GM23338 (cell line): ENCODE results near the gene RAD51B. TPM values are rescaled to one million over a fixed set of nuclear protein-coding genes. Genes with fewer than 3 reads are reported as not detected.

ENCODE experiments used
- ATAC-seq: fragments of 200-7000 bp; cut with Tn5 transposase; 3 replicates; pipeline ENCODE4 v1.9.1; 2020
- DNase-seq: peaks from one replicate; pipeline ENCODE4 v3.0.0-alpha.2; 2015; ENCODE audit warnings: low spot score
- H2AFZ ChIP-seq: fragments of 200-600 bp; sonication (generic); 2 replicates; pipeline ENCODE4 v1.8.0; 2016; ENCODE audit warnings: antibody characterized with exemption, mild to moderate bottlenecking, moderate library complexity
- H3F3A ChIP-seq: fragments of 200-600 bp; sonication (generic); replicated peaks from 2 replicates; pipeline ENCODE4 v1.8.0; 2017; ENCODE audit warnings: antibody characterized with exemption, mixed run types, low read depth
- H3K27ac ChIP-seq: fragments of 200-600 bp; sonication (generic); 2 replicates; pipeline ENCODE4 v1.6.1; 2016; ENCODE audit warnings: low read depth
- H3K27me3 ChIP-seq: fragments of 200-600 bp; sonication (generic); 2 replicates; pipeline ENCODE4 v1.8.0; 2016; ENCODE audit warnings: mild to moderate bottlenecking, mixed run types, moderate library complexity; ENCODE audit not compliant: insufficient read depth
- H3K36me3 ChIP-seq: fragments of 200-600 bp; sonication (generic); 2 replicates; pipeline ENCODE4 v1.8.0; 2016; ENCODE audit warnings: mild to moderate bottlenecking; ENCODE audit not compliant: insufficient read depth
- H3K4me1 ChIP-seq: fragments of 200-600 bp; sonication (generic); 2 replicates; pipeline ENCODE4 v1.8.0; 2016; ENCODE audit warnings: mild to moderate bottlenecking, moderate library complexity; ENCODE audit not compliant: insufficient read depth
- H3K4me2 ChIP-seq: fragments of 200-600 bp; sonication (generic); 2 replicates; pipeline ENCODE4 v1.7.1; 2017; ENCODE audit warnings: mixed run types
- H3K4me3 ChIP-seq: fragments of 200-600 bp; sonication (generic); 2 replicates; pipeline ENCODE4 v1.6.1; 2016; ENCODE audit warnings: mixed run types
- H3K79me2 ChIP-seq: fragments of 200-600 bp; sonication (generic); replicated peaks from 2 replicates; pipeline ENCODE4 v1.8.0; 2017; ENCODE audit warnings: mild to moderate bottlenecking; ENCODE audit not compliant: insufficient read depth
- H3K9me2 ChIP-seq: fragments of 200-600 bp; sonication (generic); 2 replicates; pipeline ENCODE4 v1.8.0; 2017; ENCODE audit not compliant: insufficient read depth
- H4K20me1 ChIP-seq: fragments of 200-600 bp; sonication (generic); replicated peaks from 2 replicates; pipeline ENCODE4 v1.8.0; 2017; ENCODE audit warnings: mild to moderate bottlenecking; ENCODE audit not compliant: insufficient read depth
- H3K27ac Mint-ChIP-seq: 2 replicates; pipeline ENCODE4 v1.8.0; 2020; ENCODE audit warnings: inconsistent platforms, mild to moderate bottlenecking, moderate library complexity, mixed read lengths
- H3K27me3 Mint-ChIP-seq: 3 replicates; pipeline ENCODE4 v1.8.0; 2022; ENCODE audit warnings: low read depth, mild to moderate bottlenecking, moderate library complexity, mixed read lengths, inconsistent platforms; ENCODE audit not compliant: insufficient read depth, poor library complexity
- H3K36me3 Mint-ChIP-seq: 3 replicates; pipeline ENCODE4 v1.8.0; 2021; ENCODE audit warnings: low read depth, mild to moderate bottlenecking, inconsistent platforms, moderate library complexity, mixed read lengths
- H3K4me1 Mint-ChIP-seq: 3 replicates; pipeline ENCODE4 v1.8.0; 2020; ENCODE audit warnings: mild to moderate bottlenecking, inconsistent platforms, mixed read lengths
- H3K4me3 Mint-ChIP-seq: 3 replicates; pipeline ENCODE4 v1.8.0; 2021; ENCODE audit warnings: moderate library complexity, mild to moderate bottlenecking, inconsistent platforms, mixed read lengths
- H3K9me3 Mint-ChIP-seq: 3 replicates; pipeline ENCODE4 v1.8.0; 2020; ENCODE audit warnings: moderate library complexity, mild to moderate bottlenecking, inconsistent platforms, mixed read lengths
- CREB1 ChIP-seq: fragments of 250-450 bp; sonication (Bioruptor Pico); IDR thresholded peaks from 2 replicates; pipeline ENCODE4 v1.5.0; 2020; ENCODE audit warnings: low read depth, mild to moderate bottlenecking, moderate library complexity
- EZH2 ChIP-seq: fragments of 200-600 bp; sonication (generic); IDR thresholded peaks from one replicate; pipeline ENCODE4 v1.8.0; 2017; ENCODE audit warnings: antibody characterized with exemption, mild to moderate bottlenecking, low read depth; ENCODE audit not compliant: unreplicated experiment
- EZH2phosphoT487 ChIP-seq: fragments of 200-600 bp; sonication (generic); IDR thresholded peaks from one replicate; pipeline ENCODE4 v1.8.1; 2018; ENCODE audit warnings: antibody characterized with exemption; ENCODE audit not compliant: unreplicated experiment
- JUNB ChIP-seq: IDR thresholded peaks from one replicate; pipeline ENCODE4 v1.6.1; 2016; ENCODE audit warnings: antibody characterized with exemption; ENCODE audit not compliant: unreplicated experiment
- NANOG ChIP-seq: IDR thresholded peaks from 2 replicates; pipeline ENCODE4 v1.6.1; 2016; ENCODE audit warnings: antibody characterized with exemption, borderline replicate concordance
- POLR2AphosphoS5 ChIP-seq: IDR thresholded peaks from 2 replicates; pipeline ENCODE4 v1.6.1; 2016; ENCODE audit warnings: antibody characterized with exemption, low read depth
- STAT1 ChIP-seq: IDR thresholded peaks from one replicate; pipeline ENCODE4 v1.6.1; 2016; ENCODE audit warnings: antibody characterized with exemption; ENCODE audit not compliant: unreplicated experiment
- ZNF114 ChIP-seq: fragments of 250-450 bp; sonication (Bioruptor Pico); IDR thresholded peaks from 2 replicates; pipeline ENCODE4 v1.5.0; 2020; ENCODE audit warnings: mild to moderate bottlenecking, moderate library complexity
- ZNF331 ChIP-seq: fragments of 250-450 bp; sonication (Bioruptor Pico); IDR thresholded peaks from 2 replicates; pipeline ENCODE4 v1.5.0; 2020; ENCODE audit warnings: low read depth, mild to moderate bottlenecking, moderate library complexity
- polyA plus RNA-seq: library from polyadenylated mRNA; unstranded; fragments of >200 nt; fragmentation: Nextera tagmentation; extraction: Ambion mirVana; gene quantifications from 2 replicates; pipeline ENCODE4 v1.2.1, GENCODE V29; 2016
- total RNA-seq: library from RNA; depleted of rRNA; stranded (reverse); fragments of >200 nt; shearing (Covaris generic); gene quantifications from 2 replicates; pipeline ENCODE4 v1.2.3, GENCODE V29; 2014
- TF ChIP-seq, protein P1 (sequence below): IDR thresholded peaks from one replicate; pipeline ENCODE4 v1.6.1; 2018; ENCODE audit warnings: antibody characterized with exemption; ENCODE audit not compliant: unreplicated experiment
- TF ChIP-seq, protein P2 (sequence below), 2 experiments: fragments of 200-600 bp in 1 of 2; sonication (generic) in 1 of 2; conservative IDR thresholded peaks; 2 replicates each; pipeline versions ENCODE4 v1.5.1 to v1.6.1; 2016 to 2017; ENCODE audit warnings: antibody characterized with exemption in 2 of 2, low read depth in 2 of 2, mild to moderate bottlenecking in 2 of 2, moderate library complexity in 1 of 2
- TF ChIP-seq, protein P3 (sequence below): IDR thresholded peaks from 2 replicates; pipeline ENCODE4 v1.6.1; 2016; ENCODE audit warnings: antibody characterized with exemption

RAD51B gene
- total and polyA plus RNA-seq, 2 experiments from 2014 or later: 15.7 to 29.1 TPM

- TF ChIP-seq, protein P1, sequence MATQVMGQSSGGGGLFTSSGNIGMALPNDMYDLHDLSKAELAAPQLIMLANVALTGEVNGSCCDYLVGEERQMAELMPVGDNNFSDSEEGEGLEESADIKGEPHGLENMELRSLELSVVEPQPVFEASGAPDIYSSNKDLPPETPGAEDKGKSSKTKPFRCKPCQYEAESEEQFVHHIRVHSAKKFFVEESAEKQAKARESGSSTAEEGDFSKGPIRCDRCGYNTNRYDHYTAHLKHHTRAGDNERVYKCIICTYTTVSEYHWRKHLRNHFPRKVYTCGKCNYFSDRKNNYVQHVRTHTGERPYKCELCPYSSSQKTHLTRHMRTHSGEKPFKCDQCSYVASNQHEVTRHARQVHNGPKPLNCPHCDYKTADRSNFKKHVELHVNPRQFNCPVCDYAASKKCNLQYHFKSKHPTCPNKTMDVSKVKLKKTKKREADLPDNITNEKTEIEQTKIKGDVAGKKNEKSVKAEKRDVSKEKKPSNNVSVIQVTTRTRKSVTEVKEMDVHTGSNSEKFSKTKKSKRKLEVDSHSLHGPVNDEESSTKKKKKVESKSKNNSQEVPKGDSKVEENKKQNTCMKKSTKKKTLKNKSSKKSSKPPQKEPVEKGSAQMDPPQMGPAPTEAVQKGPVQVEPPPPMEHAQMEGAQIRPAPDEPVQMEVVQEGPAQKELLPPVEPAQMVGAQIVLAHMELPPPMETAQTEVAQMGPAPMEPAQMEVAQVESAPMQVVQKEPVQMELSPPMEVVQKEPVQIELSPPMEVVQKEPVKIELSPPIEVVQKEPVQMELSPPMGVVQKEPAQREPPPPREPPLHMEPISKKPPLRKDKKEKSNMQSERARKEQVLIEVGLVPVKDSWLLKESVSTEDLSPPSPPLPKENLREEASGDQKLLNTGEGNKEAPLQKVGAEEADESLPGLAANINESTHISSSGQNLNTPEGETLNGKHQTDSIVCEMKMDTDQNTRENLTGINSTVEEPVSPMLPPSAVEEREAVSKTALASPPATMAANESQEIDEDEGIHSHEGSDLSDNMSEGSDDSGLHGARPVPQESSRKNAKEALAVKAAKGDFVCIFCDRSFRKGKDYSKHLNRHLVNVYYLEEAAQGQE: no peak
- no peak for TF ChIP-seq EZH2phosphoT487
- no peak for TF ChIP-seq ZNF331 (CRISPR knock-in tag)
- TF ChIP-seq CREB1 (CRISPR knock-in tag): no peak
- TF ChIP-seq NANOG: no peak
These were observed 32.3 kb downstream of the RAD51B start (continued) for GRCh38 chr14:67851785-67852410.

DNA sequence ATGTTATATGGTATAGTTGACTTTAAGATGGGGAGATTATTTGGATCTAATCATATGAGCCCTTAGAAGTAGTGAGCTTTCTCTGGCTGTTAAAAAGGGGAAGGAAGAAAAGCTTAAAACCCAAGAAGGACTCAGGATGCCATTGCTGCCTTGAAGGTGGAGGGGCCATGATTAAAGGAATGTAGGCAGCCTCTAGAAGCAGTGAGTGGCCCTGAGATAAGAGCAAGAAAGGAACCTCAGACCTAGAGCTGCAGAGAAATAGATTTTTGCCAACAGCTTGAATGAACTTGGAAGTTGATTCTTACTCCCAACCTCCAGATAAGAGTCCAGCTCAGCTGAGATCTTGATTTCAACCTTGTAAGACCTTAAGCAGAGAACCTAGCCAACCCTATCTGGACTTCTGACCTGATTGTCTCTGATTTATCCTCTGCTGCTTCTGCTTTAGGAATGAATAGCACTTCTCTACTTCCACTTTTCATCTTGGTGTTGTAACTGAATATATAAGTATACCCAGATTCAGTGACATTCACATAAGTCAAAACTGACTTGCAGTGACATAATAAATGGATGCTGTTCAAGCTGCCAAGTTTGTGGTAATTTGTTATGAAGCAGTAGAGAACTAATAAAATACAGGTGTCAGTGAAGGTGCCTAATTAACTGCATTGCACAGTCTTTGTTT is 33.5 kb downstream of the RAD51B start:
- H3K4me3 ChIP-seq: no peak overlapping the region
- H3K27ac ChIP-seq: no peak overlapping the region
- H2AFZ ChIP-seq: no peak overlapping the region
- Mint-ChIP-seq H3K9me3 (peaks cover 4% of the 10 kb centered on the region; the same call in 2 of the 3 replicates), H3K27me3 (peaks cover 2% of the 10 kb centered on the region), H3K4me3 (no peak overlapping the region), H3K27ac (no peak overlapping the region), H3K4me1 (no peaks in the 10 kb centered on the region), H3K36me3 (no peaks in the 10 kb centered on the region)
- H3K4me2 ChIP-seq: no peak overlapping the region
- DNase-seq (no peak), ATAC-seq (no peak)
- no peaks in the 10 kb centered on the region for H3K36me3 ChIP-seq
- H3K9me2 ChIP-seq: no peaks in the 10 kb centered on the region; the same call in 1 of the 2 replicates
- no peak for TF ChIP-seq CREB1 (CRISPR knock-in tag)
- no peaks in the 10 kb centered on the region for H3K4me1 ChIP-seq
- H3F3A ChIP-seq: no peaks in the 10 kb centered on the region
- no peaks in the 10 kb centered on the region for H3K79me2 ChIP-seq
- no peaks in the 10 kb centered on the region for H3K27me3 ChIP-seq
- H4K20me1 ChIP-seq: no peaks in the 10 kb centered on the region

DNA sequence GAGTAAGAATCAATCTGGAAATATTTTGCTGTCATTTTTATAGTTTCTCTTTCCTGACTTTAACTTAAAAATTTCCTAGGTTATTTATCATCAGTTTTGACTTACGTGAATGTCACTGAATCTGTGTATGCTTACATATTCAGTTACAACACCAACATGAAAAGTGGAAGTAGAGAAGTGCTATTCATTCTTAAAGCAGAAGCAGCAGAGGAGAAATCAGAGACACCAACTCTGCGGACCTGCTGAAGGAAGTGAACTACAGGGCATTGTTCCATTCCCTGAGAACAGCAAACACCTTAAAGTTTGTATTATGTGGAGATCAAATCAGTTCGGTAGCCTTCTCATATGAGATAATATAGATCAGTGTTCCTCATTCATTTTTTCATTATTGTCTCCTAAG is 34.1 kb downstream of the RAD51B start:
- Histone ChIP-seq H3K27ac (no peak overlapping the region), H3K36me3 (no peaks in the 10 kb centered on the region), H3K4me1 (no peaks in the 10 kb centered on the region), H3K9me2 (no peaks in the 10 kb centered on the region; the same call in 1 of the 2 replicates), H3K4me2 (no peak overlapping the region), H4K20me1 (no peaks in the 10 kb centered on the region), H3K4me3 (no peak overlapping the region), H3F3A (no peaks in the 10 kb centered on the region), H2AFZ (no peak overlapping the region), H3K79me2 (no peaks in the 10 kb centered on the region), H3K27me3 (no peaks in the 10 kb centered on the region)
- ATAC-seq: no peak
- Mint-ChIP-seq H3K27ac (no peak overlapping the region), H3K27me3 (peaks cover 5% of the 10 kb centered on the region), H3K36me3 (no peaks in the 10 kb centered on the region), H3K4me1 (no peaks in the 10 kb centered on the region), H3K4me3 (no peak overlapping the region), H3K9me3 (no peaks in the 10 kb centered on the region)
- no peak for DNase-seq
- TF ChIP-seq STAT1: no peak
- TF ChIP-seq, protein P2, sequence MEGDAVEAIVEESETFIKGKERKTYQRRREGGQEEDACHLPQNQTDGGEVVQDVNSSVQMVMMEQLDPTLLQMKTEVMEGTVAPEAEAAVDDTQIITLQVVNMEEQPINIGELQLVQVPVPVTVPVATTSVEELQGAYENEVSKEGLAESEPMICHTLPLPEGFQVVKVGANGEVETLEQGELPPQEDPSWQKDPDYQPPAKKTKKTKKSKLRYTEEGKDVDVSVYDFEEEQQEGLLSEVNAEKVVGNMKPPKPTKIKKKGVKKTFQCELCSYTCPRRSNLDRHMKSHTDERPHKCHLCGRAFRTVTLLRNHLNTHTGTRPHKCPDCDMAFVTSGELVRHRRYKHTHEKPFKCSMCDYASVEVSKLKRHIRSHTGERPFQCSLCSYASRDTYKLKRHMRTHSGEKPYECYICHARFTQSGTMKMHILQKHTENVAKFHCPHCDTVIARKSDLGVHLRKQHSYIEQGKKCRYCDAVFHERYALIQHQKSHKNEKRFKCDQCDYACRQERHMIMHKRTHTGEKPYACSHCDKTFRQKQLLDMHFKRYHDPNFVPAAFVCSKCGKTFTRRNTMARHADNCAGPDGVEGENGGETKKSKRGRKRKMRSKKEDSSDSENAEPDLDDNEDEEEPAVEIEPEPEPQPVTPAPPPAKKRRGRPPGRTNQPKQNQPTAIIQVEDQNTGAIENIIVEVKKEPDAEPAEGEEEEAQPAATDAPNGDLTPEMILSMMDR (conservative IDR thresholded peaks at IDR 0.05; ENCODE audit: low read depth in 2 of 2): no peak
- TF ChIP-seq, protein P3, sequence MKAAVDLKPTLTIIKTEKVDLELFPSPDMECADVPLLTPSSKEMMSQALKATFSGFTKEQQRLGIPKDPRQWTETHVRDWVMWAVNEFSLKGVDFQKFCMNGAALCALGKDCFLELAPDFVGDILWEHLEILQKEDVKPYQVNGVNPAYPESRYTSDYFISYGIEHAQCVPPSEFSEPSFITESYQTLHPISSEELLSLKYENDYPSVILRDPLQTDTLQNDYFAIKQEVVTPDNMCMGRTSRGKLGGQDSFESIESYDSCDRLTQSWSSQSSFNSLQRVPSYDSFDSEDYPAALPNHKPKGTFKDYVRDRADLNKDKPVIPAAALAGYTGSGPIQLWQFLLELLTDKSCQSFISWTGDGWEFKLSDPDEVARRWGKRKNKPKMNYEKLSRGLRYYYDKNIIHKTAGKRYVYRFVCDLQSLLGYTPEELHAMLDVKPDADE: no peak
- TF ChIP-seq JUNB: no peak
- TF ChIP-seq ZNF331 (CRISPR knock-in tag): no peak
- TF ChIP-seq CREB1 (CRISPR knock-in tag): no peak
- no peak for TF ChIP-seq POLR2AphosphoS5
- TF ChIP-seq EZH2: no peak
- TF ChIP-seq EZH2phosphoT487: no peak
- no peak for TF ChIP-seq ZNF114
- no peak for TF ChIP-seq NANOG
